ENCODE measurements around the gene BRD3. TPM values are rescaled to one million over a fixed set of nuclear protein-coding genes. Genes with fewer than 3 reads are reported as not detected.

The BRD3 gene
- total RNA-seq, 6 donors from 2014 or later = 20.2 to 87.7 (median 44.3) TPM

GRCh38 chr9:134066913-134067851 lies 644 bp downstream of the BRD3 start:
- Histone ChIP-seq H3K27ac (peak overlapping the region; percentile 75 to 99 (median 82)), H3K27me3 (no peaks in the 10 kb centered on the region), H3K4me1 (peaks cover 34 to 57% (median 38%) of the 10 kb centered on the region in 4 donors), H3K9me3 (no peaks in the 10 kb centered on the region), H3K36me3 (no peaks in the 10 kb centered on the region), H3K4me3 (peak overlapping the region; percentile 46 to 96 (median 92))
- ATAC-seq (ENCODE audit: low FRiP score in 2 of 2) (peak in 1 of 2 donors; percentile 0), DNase-seq (peak in 1 of 2 donors; percentile 90)
- TF ChIP-seq POLR2A (IDR thresholded peaks at IDR 0.05) (no peak), CTCF (IDR thresholded peaks at IDR 0.05) (peak in 1 of 6 experiments; percentile 11)
- WGBS, 2 donors = 0 to 1% methylated on average over 13 to 54 of the region's 126 CpGs

DNA sequence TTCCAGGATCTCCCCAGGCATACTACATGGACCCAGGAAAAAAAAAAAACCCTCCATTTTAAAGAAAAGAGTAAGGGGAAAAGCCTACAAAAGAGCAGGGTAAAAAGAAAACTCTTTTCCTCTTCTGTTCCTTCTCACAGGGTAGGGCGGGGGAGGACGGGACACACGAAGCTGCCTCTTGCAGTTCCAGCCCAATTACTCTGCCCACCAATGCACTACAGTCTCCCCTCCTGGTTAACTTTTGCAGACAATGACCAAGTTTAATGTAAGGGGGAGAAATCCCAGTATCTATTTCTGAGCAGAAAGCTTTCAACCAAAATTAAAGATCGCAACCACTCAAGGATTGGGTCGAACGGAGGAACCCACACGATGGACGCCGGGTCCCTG lies 1.3 kb downstream of the BRD3 start:
- 1 to 2% methylated on average over 9 of the region's 9 CpGs for WGBS, 2 donors
- Histone ChIP-seq H3K9me3 (no peaks in the 10 kb centered on the region), H3K4me3 (peak overlapping the region; percentile 46 to 96 (median 92)), H3K36me3 (no peaks in the 10 kb centered on the region), H3K4me1 (peaks cover 38 to 64% (median 44%) of the 10 kb centered on the region in 4 donors), H3K27me3 (no peaks in the 10 kb centered on the region), H3K27ac (peak overlapping the region; percentile 75 to 99 (median 82))
- TF ChIP-seq EP300 (IDR thresholded peaks at IDR 0.05) (no peak), POLR2AphosphoS5 (IDR thresholded peaks at IDR 0.05) (no peak), CTCF (IDR thresholded peaks at IDR 0.05) (no peak), POLR2A (IDR thresholded peaks at IDR 0.05) (no peak)
- ATAC-seq (ENCODE audit: low FRiP score in 2 of 2) (no peak), DNase-seq (no peak)

DNA sequence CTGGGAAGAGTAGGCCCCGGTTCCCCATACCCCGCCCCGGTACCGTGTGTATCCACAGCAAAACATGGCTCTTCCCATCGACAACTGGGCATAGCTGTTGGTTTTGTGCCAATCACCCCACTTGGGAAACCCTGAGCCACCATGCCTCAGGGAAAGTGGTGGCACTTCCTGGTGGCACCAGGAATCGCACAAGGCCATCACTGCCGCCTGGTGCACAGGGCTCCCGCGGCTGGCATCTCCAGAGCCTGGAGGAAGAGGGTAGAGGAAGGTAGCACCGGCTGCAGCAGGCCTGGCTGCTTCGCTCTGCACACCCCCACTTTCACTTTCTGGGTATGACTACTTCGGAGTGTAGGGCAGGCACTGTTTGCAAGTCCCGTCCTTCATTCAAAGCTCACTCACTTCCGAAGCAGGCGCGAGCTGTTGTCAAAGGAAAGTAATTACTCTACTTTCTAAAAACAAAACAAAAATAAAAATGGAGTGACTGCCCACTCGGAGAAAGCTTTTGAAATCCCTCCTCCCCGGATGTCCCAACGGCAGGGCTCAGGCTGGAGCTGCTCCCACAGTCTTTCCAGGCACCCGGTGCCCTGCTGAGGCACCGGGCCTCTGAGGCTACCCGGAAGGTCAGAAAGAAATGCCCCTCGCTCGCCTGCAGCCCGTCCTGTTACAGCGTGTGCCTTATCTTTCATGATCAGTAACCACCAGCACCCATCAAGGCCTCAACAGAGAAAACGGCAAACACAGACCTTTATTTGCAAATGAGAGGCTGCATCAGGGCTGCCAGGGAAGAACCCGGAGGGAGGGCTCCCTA lies 2.0 kb downstream of the BRD3 start:
- peak overlapping the region; percentile 75 to 99 (median 82) for H3K27ac ChIP-seq
- no peaks in the 10 kb centered on the region for H3K36me3 ChIP-seq
- H3K27me3 ChIP-seq = no peaks in the 10 kb centered on the region
- peaks cover 44 to 71% (median 52%) of the 10 kb centered on the region in 4 donors for H3K4me1 ChIP-seq
- 7% methylated on average over 22 to 28 of the region's 28 CpGs for WGBS, 2 donors
- TF ChIP-seq CTCF (IDR thresholded peaks at IDR 0.05) (no peak), POLR2AphosphoS5 (IDR thresholded peaks at IDR 0.05) (peak in 1 of 2 donors; percentile 16), POLR2A (IDR thresholded peaks at IDR 0.05) (peak in 1 of 4 donors; percentile 19)
- H3K4me3 ChIP-seq = peak overlapping the region; percentile 46 to 96 (median 92)
- no peaks in the 10 kb centered on the region for H3K9me3 ChIP-seq
- ATAC-seq (ENCODE audit: low FRiP score in 2 of 2) = no peak
- peak; percentile 67 to 70 for DNase-seq

- no peak for TF ChIP-seq EP300 (IDR thresholded peaks at IDR 0.05)
- no peak for TF ChIP-seq CTCF (IDR thresholded peaks at IDR 0.05)
- no peak for TF ChIP-seq POLR2AphosphoS5 (IDR thresholded peaks at IDR 0.05)
- TF ChIP-seq POLR2A (IDR thresholded peaks at IDR 0.05) = no peak
- Histone ChIP-seq H3K4me1 (peaks cover 53 to 81% (median 60%) of the 10 kb centered on the region in 4 donors), H3K36me3 (no peaks in the 10 kb centered on the region), H3K9me3 (no peaks in the 10 kb centered on the region), H3K4me3 (no peak overlapping the region), H3K27me3 (no peaks in the 10 kb centered on the region), H3K27ac (no peak overlapping the region)
- DNase-seq (no peak), ATAC-seq (ENCODE audit: low FRiP score in 2 of 2) (no peak)
- 93 to 97% methylated on average over 7 of the region's 7 CpGs for WGBS, 2 donors
These were observed 3.1 kb downstream of the BRD3 start for GRCh38 chr9:134064711-134065110.
